Measurements from ENCODE around the gene ZNF469.

DNA sequence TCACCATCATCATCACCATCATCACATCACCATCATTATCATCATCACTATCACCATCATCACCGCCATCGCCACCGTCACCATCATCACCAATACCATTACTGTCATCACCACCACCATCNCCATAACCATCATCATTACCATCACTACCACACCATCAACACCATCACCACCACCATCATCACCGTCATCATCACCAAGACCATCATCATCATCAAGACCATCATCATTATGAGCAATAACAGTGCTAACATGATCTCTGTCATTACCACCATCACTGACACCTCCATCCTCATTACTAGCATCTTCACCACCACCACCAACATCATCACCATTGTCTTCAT, 16.1 kb upstream of the ZNF469 start:
- TF ChIP-seq POLR2A (IDR thresholded peaks at IDR 0.05; ENCODE audit: low read depth, low read length) (no peak), POLR2AphosphoS5 (IDR thresholded peaks at IDR 0.05; ENCODE audit: insufficient read depth, low read depth, low read length) (no peak)
- TF ChIP-seq, protein P1, sequence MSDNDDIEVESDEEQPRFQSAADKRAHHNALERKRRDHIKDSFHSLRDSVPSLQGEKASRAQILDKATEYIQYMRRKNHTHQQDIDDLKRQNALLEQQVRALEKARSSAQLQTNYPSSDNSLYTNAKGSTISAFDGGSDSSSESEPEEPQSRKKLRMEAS (IDR thresholded peaks at IDR 0.05; ENCODE audit: insufficient read depth, insufficient read length) = no peak
